PC-3 (cell line): ENCODE results near the gene CCDC83.

Source experiments
- EZH2 ChIP-seq: fragments of 300-600 bp; sonication (generic); IDR thresholded peaks from one replicate; pipeline ENCODE4 v1.6.1; 2017; ENCODE audit warnings: antibody characterized with exemption, mild to moderate bottlenecking, low read length; ENCODE audit not compliant: unreplicated experiment
- EZH2phosphoT487 ChIP-seq: fragments of 300-600 bp; sonication (generic); IDR thresholded peaks from 2 replicates; pipeline ENCODE4 v1.6.1; 2018; ENCODE audit warnings: mild to moderate bottlenecking, antibody characterized with exemption, low read length, borderline replicate concordance

DNA sequence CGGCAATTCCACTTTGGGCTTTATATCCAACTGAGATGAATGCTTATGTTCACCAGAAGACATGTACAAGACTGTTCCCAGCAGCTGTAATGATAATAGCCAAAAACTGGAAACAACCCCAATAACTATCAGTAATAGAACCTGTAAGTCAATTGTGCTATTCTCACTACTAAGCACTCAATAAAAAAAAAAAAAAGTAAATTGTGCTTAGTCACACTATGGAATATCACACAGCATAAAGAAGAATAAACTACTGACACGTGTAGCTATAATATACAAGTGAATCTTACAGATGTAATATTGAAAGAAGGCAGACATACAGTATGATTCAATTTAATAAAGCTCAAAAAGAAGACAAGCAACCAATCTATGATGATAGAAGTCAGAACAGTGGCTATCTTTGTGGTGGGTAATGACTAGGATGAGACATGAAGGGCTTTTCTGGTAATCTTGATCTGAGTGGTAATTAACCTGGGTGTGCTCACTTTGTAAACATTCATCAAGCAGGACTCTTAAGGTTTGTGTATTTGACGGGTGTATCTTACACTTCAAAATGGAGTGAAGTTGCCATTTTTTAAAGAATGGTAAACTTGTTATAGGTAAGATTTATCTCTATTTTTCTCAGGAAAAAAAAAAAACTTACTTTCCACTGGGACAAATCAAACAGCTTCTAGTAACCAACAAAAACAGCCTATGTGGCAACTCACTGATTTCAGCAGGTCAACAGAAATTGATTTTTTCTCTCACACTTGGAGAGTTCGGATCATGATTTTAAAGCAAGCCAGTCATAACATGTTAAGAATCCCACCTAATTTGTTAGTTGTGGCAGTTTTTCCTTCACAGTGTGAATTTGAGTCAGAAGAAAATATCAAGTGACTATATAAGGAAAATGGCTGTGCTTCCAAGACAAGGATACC, 84.2 kb downstream of the CCDC83 start:
- TF ChIP-seq EZH2 = no peak
- no peak for TF ChIP-seq EZH2phosphoT487
